ENCODE measurements around the gene PTCSC3.

PTCSC3 gene

GRCh38 chr14:36217732-36218131, 41.2 kb upstream of the PTCSC3 start:
- Histone ChIP-seq H3K4me3 (ENCODE audit: insufficient read length, low read depth) (no peak overlapping the region), H3K9me3 (ENCODE audit: insufficient read depth, low read length) (no peaks in the 10 kb centered on the region), H3K4me1 (ENCODE audit: insufficient read depth, insufficient read length) (no peaks in the 10 kb centered on the region), H3K36me3 (ENCODE audit: insufficient read depth, insufficient read length, low read length) (no peaks in the 10 kb centered on the region), H3K27me3 (ENCODE audit: insufficient read depth, insufficient read length) (no peaks in the 10 kb centered on the region), H3K9ac (ENCODE audit: insufficient read length, low read depth) (no peak overlapping the region)
- no peak for DNase-seq (ENCODE audit: low read depth, low spot score)
- TF ChIP-seq YY1 (IDR thresholded peaks at IDR 0.05; ENCODE audit: insufficient read depth, insufficient read length): no peak
- no peak for TF ChIP-seq SUZ12 (IDR thresholded peaks at IDR 0.05; ENCODE audit: extremely low read depth, insufficient read depth, insufficient read length)
- no peak for TF ChIP-seq ZNF274 (IDR thresholded peaks at IDR 0.05; ENCODE audit: low read depth, low read length)

DNA sequence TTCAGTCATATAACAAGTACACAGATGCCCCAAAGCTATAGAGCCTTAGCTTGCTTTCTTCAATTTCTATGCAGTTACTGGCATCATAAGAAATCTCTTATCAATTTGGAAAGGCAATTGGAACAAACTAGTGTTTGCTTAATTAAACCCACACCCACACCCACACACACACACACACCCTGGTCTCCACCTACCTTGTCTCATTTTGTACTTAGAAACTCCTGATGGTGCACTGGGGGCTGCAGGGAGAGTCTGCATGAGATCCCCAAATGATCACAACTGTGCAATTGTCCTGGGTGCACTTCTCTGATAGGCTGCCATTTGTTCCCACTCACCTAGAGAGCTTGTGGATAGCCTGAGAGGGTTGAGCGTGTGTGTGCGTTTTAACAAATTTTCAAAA, 40.5 kb upstream of the PTCSC3 start:
- no peaks in the 10 kb centered on the region for H3K36me3 ChIP-seq (ENCODE audit: insufficient read depth, insufficient read length, low read length)
- DNase-seq (ENCODE audit: low read depth, low spot score): no peak
- no peaks in the 10 kb centered on the region for H3K4me1 ChIP-seq (ENCODE audit: insufficient read depth, insufficient read length)
- H3K4me3 ChIP-seq (ENCODE audit: insufficient read length, low read depth): no peak overlapping the region
- H3K27me3 ChIP-seq (ENCODE audit: insufficient read depth, insufficient read length): no peaks in the 10 kb centered on the region
- H3K9me3 ChIP-seq (ENCODE audit: insufficient read depth, low read length): no peaks in the 10 kb centered on the region
- H3K9ac ChIP-seq (ENCODE audit: insufficient read length, low read depth): no peak overlapping the region
- no peak for TF ChIP-seq YY1 (IDR thresholded peaks at IDR 0.05; ENCODE audit: insufficient read depth, insufficient read length)
- TF ChIP-seq ZNF274 (IDR thresholded peaks at IDR 0.05; ENCODE audit: low read depth, low read length): no peak
- TF ChIP-seq SUZ12 (IDR thresholded peaks at IDR 0.05; ENCODE audit: extremely low read depth, insufficient read depth, insufficient read length): no peak

- no peak for DNase-seq (ENCODE audit: low read depth, low spot score)
These were observed 38.7 kb upstream of the PTCSC3 start for GRCh38 chr14:36215217-36215598.

GRCh38 chr14:36214476-36215216, 38.1 kb upstream of the PTCSC3 start:
- Histone ChIP-seq H3K9ac (ENCODE audit: insufficient read length, low read depth) (no peak overlapping the region), H3K4me1 (ENCODE audit: insufficient read depth, insufficient read length) (no peaks in the 10 kb centered on the region)
- no peak for DNase-seq (ENCODE audit: low read depth, low spot score)

More at GRCh38 chr14:36215217-36215598, 38.7 kb upstream of the PTCSC3 start:
- H3K27me3 ChIP-seq (ENCODE audit: insufficient read depth, insufficient read length): no peaks in the 10 kb centered on the region
- no peaks in the 10 kb centered on the region for H3K36me3 ChIP-seq (ENCODE audit: insufficient read depth, insufficient read length, low read length)
- no peak for TF ChIP-seq YY1 (IDR thresholded peaks at IDR 0.05; ENCODE audit: insufficient read depth, insufficient read length)
- no peak for TF ChIP-seq ZNF274 (IDR thresholded peaks at IDR 0.05; ENCODE audit: low read depth, low read length)
- TF ChIP-seq SUZ12 (IDR thresholded peaks at IDR 0.05; ENCODE audit: extremely low read depth, insufficient read depth, insufficient read length): no peak
- no peak overlapping the region for H3K4me3 ChIP-seq (ENCODE audit: insufficient read length, low read depth)
- H3K9ac ChIP-seq (ENCODE audit: insufficient read length, low read depth): no peak overlapping the region
- no peaks in the 10 kb centered on the region for H3K9me3 ChIP-seq (ENCODE audit: insufficient read depth, low read length)
- no peaks in the 10 kb centered on the region for H3K4me1 ChIP-seq (ENCODE audit: insufficient read depth, insufficient read length)

DNA sequence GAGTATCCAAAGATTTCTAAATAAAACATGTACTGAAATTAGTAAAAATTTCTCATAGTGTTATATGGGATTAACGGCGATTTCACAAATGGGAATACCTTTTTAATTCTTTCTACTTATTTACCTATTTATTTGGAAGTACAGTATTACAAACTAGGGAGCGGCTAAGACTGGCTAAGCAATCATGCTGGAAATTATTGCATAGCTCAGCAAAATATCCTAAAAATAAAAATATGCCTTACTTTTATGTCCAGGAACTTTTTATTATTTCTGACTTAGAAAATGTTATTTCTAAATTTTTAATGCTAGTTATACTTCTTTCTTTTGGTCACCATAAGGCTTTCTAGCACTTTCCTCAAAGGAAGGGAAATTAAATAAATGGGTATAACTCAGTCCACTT, 36.5 kb upstream of the PTCSC3 start:
- DNase-seq (ENCODE audit: low read depth, low spot score): no peak
- H3K4me1 ChIP-seq (ENCODE audit: insufficient read depth, insufficient read length): no peaks in the 10 kb centered on the region
- no peak overlapping the region for H3K4me3 ChIP-seq (ENCODE audit: insufficient read length, low read depth)
- TF ChIP-seq SUZ12 (IDR thresholded peaks at IDR 0.05; ENCODE audit: extremely low read depth, insufficient read depth, insufficient read length): no peak
- TF ChIP-seq YY1 (IDR thresholded peaks at IDR 0.05; ENCODE audit: insufficient read depth, insufficient read length): no peak
- no peak for TF ChIP-seq ZNF274 (IDR thresholded peaks at IDR 0.05; ENCODE audit: low read depth, low read length)
- H3K27me3 ChIP-seq (ENCODE audit: insufficient read depth, insufficient read length): no peaks in the 10 kb centered on the region
- H3K9me3 ChIP-seq (ENCODE audit: insufficient read depth, low read length): no peaks in the 10 kb centered on the region
- H3K9ac ChIP-seq (ENCODE audit: insufficient read length, low read depth): no peak overlapping the region
- no peaks in the 10 kb centered on the region for H3K36me3 ChIP-seq (ENCODE audit: insufficient read depth, insufficient read length, low read length)

More at GRCh38 chr14:36214476-36215216, 38.1 kb upstream of the PTCSC3 start:
- Histone ChIP-seq H3K27me3 (ENCODE audit: insufficient read depth, insufficient read length) (no peaks in the 10 kb centered on the region), H3K36me3 (ENCODE audit: insufficient read depth, insufficient read length, low read length) (no peaks in the 10 kb centered on the region), H3K4me3 (ENCODE audit: insufficient read length, low read depth) (no peak overlapping the region), H3K9me3 (ENCODE audit: insufficient read depth, low read length) (no peaks in the 10 kb centered on the region)
- no peak for TF ChIP-seq ZNF274 (IDR thresholded peaks at IDR 0.05; ENCODE audit: low read depth, low read length)
- no peak for TF ChIP-seq SUZ12 (IDR thresholded peaks at IDR 0.05; ENCODE audit: extremely low read depth, insufficient read depth, insufficient read length)
- TF ChIP-seq YY1 (IDR thresholded peaks at IDR 0.05; ENCODE audit: insufficient read depth, insufficient read length): no peak

DNA sequence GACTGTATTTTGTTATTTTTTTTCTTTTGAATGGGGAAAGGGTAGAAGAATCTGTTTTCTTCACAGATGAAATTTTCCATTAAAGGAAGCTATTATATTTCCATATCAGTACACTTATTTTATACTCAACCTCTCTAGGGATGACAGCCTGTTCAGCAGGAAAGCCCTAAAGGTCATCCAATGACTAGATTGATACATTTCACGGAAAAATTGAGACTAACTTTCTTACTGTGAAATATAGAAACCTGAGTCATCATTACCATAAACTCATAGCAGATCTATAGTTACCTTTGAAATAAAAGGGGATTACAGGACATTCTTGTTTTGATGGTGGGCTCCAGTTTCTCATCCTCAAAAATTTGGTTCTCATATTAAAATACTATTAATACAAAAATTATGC, 36.1 kb upstream of the PTCSC3 start:
- no peak for DNase-seq (ENCODE audit: low read depth, low spot score)
- H3K9ac ChIP-seq (ENCODE audit: insufficient read length, low read depth): no peak overlapping the region
- no peaks in the 10 kb centered on the region for H3K27me3 ChIP-seq (ENCODE audit: insufficient read depth, insufficient read length)
- H3K4me1 ChIP-seq (ENCODE audit: insufficient read depth, insufficient read length): no peaks in the 10 kb centered on the region
- H3K9me3 ChIP-seq (ENCODE audit: insufficient read depth, low read length): no peaks in the 10 kb centered on the region
- no peaks in the 10 kb centered on the region for H3K36me3 ChIP-seq (ENCODE audit: insufficient read depth, insufficient read length, low read length)
- no peak for TF ChIP-seq SUZ12 (IDR thresholded peaks at IDR 0.05; ENCODE audit: extremely low read depth, insufficient read depth, insufficient read length)
- H3K4me3 ChIP-seq (ENCODE audit: insufficient read length, low read depth): no peak overlapping the region

DNA sequence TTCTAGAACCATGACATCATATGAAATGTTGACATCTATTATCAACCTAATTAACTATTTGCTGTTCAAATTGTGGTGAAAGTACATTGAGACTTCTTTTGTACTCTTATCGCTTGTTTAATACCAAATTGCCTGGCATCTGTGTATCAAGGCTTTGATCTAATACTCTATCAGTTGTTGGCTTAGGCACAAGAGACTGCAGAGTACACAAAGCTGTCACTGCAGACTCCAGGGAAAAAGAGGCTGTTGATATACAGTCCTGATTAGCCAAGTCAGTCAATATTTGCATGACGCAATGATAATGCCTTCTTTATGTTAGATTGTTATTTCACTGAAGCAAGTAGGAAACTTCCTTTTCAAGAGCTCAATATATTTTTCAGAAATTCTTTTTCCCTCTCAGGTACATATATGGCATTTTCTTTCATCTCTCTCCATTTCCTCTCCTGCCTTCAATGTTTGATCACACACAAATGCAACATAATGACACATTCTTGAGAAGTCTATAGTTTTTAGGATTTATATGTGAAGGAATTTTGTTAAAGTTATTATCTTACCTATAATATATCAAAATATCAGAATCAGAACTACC, 32.3 kb upstream of the PTCSC3 start:
- TF ChIP-seq YY1 (IDR thresholded peaks at IDR 0.05; ENCODE audit: insufficient read depth, insufficient read length) (no peak), ZNF274 (IDR thresholded peaks at IDR 0.05; ENCODE audit: low read depth, low read length) (no peak), SUZ12 (IDR thresholded peaks at IDR 0.05; ENCODE audit: extremely low read depth, insufficient read depth, insufficient read length) (no peak)
- Histone ChIP-seq H3K9me3 (ENCODE audit: insufficient read depth, low read length) (no peaks in the 10 kb centered on the region), H3K4me3 (ENCODE audit: insufficient read length, low read depth) (no peak overlapping the region), H3K4me1 (ENCODE audit: insufficient read depth, insufficient read length) (no peaks in the 10 kb centered on the region), H3K36me3 (ENCODE audit: insufficient read depth, insufficient read length, low read length) (no peaks in the 10 kb centered on the region), H3K27me3 (ENCODE audit: insufficient read depth, insufficient read length) (no peaks in the 10 kb centered on the region), H3K9ac (ENCODE audit: insufficient read length, low read depth) (no peak overlapping the region)
- DNase-seq (ENCODE audit: low read depth, low spot score): no peak
